GM19025 (cell line): ENCODE measurements around the gene DDAH1.

Source experiments
- ATAC-seq: cut with Tn5 transposase; IDR thresholded peaks from one replicate; pipeline ENCODE4 v1.9.1; 2021; ENCODE audit warnings: mild to moderate bottlenecking, low read depth, moderate library complexity; ENCODE audit not compliant: unreplicated experiment

Gene DDAH1

DNA sequence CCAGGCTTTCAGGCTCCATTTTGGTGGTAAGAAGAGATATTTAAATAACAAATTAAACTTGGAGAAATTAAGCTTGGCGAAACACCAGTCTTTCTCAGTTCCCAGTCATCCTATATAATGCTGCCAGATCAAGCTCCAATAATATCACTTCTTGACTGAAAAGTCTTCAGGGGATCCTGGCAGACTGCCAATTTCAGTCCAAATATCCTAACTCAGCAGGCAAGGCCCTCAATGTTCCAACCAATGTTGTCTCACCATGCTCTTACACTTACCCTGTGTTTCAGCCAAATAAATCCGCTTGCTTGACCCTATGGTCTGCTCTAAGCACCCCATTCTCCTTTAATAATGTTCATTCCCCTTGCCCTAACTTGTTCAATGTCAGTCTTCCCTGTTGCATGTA, 148.6 kb downstream of the DDAH1 start:
- ATAC-seq: no peak

DNA sequence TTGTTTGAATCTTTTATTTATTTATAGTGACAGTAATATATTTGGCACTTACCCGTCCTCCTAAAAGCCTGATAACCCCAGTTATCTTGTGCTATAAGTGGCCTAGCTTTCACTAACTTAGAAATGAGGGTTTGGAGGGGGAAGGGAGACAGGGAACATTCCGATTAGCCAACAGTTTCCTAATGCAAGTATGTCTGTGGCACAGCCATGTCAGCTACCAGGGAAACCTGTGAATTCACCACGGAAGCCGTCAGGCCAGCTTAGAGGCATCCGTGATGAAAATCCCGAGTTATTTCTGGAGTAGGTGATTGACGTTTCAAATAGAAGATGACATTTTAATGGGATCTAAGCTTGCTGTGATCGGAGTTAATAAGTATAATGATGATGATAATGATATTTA, 149.2 kb downstream of the DDAH1 start:
- ATAC-seq: no peak

DNA sequence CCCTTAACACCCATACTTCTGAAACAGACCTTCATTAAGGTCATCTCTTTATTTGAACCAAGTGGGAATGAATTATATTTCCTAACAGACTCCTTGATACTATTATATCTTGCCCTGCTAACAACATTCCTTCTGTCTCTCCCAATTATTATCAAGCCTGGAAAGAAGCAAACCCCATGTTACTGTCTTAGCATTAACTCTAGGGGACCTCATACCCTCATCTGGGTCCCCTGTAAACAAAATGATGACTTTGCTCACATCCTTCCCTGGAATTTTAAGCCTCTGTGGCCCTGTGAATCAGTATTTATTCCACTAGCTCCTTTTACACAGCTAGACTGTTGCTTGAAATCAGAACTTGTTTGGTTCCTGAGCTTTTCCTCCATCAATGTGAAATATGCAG, 150.2 kb downstream of the DDAH1 start:
- ATAC-seq: no peak

DNA sequence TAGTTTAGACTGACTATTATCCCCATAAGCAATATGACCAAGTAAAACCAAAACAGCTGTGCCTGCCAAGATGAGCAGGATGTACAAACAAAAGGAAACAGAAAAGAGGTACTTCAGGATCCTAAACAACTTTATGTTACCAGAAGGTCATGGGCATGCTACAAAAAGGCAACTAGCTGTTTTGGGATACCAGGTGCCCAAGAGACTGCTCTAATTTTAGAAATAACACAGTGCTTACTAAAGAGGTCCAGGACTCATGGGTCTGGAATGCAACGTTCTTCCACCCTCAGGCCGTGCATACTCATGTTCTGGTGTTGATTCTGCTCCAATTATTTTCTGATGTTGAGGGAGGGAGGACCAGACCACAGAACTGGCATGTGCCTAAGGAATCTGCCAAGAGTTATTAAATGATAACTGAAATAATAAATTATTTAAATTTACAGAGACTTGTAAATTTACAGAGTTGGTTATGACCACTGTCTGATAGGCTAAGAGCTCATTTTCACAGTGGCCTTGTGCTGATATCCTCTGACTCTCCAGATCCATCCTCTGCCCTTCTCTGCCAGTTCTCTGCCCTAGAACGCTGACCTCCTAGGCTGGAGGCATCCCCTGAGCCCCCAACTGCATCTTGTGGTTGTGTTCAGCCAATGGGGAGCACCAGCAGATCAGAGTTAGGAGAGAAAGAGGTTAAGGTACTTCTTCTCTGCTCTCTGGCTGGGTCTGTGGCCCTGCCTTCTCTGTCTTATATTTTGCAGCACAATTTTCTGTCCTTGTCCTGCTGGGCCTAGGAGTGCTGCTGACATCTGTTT, 150.9 kb downstream of the DDAH1 start:
- no peak for ATAC-seq

DNA sequence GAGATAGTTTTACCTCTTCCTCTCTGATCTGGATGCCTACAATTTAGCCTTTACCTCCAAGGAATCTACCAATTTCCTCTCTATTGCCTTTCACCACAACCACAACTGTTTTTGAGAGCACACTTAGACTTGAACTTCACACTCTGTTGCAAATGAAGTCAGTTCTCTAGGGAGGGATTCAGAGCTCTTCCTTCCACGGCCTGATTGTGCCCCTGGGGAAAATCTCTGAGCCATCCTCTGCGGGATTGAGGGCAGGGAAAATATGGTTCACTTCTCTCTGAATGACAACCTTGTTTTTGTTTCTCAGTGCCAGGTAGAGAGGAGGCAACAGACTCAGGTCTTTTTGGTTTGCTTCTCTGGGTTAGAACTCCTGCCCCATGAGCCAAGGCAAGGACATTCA, 153.1 kb downstream of the DDAH1 start:
- no peak for ATAC-seq

DNA sequence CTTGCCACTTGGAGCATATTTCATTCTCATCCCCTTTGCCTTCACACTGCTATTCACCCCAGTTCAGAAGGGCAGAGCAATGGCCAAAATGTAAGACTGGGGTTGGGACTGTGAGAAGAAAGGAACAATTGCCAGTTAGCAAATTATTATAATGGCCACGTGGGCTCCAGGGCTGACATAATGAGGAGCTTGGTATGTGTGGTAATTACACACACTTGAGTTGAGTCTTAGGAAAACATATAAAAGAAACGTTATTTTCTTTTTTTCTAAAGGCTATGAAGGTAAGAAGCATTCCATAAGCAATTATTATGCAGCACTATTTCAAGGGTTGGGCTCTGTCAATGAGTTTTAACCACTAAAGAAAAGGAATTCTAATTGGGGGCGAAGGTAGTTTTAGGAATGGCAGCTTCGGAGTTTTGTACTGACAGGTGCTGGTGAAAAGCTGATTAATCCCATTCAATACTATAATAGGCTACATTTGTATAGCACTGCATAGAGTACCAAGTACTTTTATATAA, 156.1 kb downstream of the DDAH1 start:
- ATAC-seq: no peak

DNA sequence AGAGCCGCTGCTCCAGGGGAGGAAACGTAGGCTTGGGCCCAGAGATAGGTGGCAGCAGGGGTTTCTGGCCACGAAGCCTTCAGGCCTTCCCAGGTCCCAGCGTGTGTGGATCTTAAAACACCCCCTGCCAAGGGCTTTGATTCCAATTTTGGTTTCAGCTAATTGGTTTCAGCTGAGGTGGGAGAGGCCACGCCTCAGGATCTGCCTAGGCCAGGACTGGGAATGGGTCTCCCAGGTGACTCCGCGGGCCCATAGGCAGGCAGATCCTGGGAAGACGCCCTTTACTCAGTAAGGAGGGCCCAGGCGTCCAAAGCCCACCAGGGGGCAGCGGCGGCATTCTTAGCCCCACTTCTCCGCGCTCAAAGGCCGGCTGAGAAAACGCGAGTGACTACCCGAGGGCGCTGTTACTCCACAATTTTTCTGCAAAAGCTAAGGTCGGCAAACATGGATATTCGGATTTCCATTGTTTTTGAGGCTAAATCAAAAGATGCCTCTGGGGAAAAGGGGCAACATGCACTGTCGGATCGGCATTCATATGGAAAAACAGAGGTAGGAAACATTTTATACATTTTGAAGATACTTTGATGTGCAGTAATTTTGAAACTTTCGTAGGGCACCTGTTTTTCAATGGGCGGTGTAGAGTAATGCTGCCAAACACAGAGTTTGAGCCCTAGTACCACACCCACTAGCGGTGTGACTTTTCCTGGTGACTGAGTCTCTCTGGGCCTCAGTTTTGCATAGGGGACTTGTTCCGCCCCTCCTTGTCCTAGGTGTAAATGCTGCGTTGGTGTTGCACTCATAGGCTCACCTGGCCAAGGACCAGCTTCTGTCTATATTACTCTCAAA, 156.7 kb downstream of the DDAH1 start:
- peak; percentile 71 for ATAC-seq

DNA sequence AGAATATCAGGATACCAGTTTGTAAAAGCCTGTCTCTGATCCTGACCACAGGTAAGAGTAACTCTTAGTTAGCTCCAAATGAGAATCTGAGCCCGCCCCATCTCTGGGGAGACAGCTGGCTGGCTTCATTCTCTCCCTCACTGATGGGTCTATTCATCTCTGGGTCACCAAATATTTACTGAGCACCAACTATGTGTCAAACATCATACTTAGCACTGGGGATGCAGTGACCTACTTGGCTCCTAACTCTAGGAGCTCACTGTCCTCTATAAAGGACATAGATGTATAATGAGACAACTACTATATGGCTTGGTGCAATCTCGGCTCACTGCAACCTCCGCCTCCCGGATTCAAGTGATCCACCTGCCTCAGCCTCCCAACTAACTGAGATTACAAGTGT, 158.7 kb downstream of the DDAH1 start:
- no peak for ATAC-seq

DNA sequence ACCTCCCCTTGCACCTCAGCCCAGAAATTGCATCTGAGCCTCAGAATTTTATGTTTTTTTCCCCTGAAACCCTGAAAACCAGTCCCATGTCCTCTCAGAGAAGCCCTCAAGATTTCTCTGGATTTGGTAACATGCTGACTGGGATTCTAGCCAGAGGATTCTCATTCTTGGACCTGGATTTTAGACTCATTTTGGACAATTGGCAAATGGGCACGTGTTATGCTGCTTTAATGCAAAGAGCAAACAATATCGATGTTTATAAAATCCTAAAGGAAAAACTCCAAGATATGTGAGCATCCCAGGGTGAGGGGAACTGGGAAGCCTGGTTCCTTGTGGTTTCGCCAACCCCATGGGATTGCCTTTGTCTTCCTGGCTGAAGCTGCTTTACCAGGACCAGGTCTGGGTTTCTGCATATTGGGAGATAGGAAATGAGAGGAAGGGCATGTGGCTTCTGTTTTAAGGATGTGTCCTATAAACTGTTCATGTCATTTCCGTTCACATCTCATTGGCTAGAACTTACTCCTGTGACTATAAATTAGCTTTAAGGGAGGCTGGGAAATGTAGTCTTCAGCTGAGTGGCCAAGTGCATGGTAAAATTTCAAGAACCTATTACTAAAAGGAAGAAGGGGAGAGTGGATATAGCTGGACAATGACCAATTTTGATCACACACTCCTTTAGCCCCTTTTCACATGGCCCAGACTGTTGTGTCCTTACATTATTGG, 161.4 kb downstream of the DDAH1 start:
- ATAC-seq: no peak

DNA sequence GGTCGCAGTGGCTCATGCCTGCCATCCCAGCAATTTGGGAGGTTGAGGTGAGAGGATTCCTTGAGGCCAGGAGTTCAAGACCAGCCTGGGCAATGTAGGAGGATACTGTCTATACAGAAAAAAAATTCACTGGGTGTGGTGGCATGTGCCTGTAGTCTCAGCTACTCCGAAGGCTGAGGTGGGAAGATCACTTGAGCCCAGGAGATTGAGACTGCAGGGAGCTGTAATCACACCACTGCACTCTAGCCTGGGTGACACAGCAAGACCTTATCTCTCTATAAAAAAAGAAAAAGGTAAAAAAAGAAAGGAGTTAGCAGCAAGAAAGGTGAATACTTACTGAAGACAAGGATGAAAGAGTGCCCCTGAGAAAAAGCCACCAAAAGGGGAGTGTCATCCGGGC, 164.8 kb downstream of the DDAH1 start:
- no peak for ATAC-seq

DNA sequence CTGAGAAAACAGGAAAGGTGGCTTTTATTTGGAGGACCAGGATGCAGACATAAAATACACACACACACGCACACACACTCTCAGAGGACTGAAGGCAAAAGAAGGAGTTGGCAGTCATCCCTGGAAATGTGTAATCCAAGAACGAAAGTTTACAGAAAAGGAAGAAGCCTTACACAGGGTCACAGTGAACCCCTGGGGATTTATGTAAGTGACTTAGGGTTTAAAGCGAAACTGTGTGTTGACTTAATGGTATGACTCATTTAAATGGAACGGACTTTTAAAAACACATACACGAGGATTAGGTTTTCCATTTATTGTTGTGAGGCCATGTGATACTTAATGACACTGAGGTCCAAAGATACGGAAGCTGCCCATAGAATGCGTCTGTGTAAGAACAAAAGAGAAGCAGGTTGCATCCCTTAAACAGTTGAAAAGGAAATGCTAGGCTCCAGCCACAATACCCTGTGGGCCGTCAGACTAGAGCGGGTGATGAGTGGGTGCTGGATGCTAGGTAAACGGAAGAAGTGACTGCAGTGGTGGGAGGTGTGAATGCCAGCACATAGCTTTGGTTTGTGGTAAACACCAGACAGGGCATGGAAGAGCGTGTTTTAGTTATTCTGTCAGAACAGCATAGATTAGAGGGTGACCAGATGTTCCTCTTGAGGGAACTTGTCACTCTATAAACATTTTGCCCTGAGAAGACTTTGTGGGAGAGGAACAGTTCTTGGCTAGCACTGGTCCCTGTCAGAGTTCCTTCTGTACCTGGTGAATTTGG, 166.9 kb downstream of the DDAH1 start:
- peak; percentile 94 for ATAC-seq

DNA sequence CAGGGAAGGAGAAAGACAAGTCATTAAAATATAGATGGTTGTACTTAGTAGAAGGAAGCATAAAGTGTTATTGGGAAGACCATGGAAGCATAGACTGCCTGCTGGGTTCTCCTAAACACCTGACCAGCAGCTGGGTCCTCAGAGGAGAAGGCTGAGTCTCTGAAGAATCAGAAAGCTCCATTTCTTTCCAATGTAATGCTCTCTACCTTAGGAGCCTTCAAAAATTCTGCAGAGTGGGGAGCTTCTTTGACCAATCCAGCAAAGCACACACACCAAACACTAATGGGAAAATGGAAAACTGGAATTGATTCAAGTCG, 167.5 kb downstream of the DDAH1 start:
- no peak for ATAC-seq

DNA sequence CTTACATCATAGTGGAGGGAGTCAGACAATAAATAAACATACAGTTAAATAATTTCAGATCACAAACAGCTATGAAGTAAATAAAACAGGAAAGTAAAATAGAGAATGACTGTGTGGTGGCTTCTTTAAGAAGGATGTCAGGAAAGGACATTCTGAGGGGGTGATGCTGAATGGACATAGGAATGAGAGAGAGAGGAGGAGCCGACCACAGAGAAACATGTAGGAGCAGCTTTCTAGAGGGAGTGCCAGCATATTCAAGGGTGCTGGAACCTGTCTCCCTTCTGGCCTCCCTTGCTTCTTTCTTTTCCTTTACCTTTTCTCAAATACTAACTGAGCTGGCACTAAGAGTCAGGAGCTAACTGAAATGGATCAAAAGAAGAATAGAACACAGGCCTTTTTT, 168.0 kb downstream of the DDAH1 start:
- ATAC-seq: no peak

DNA sequence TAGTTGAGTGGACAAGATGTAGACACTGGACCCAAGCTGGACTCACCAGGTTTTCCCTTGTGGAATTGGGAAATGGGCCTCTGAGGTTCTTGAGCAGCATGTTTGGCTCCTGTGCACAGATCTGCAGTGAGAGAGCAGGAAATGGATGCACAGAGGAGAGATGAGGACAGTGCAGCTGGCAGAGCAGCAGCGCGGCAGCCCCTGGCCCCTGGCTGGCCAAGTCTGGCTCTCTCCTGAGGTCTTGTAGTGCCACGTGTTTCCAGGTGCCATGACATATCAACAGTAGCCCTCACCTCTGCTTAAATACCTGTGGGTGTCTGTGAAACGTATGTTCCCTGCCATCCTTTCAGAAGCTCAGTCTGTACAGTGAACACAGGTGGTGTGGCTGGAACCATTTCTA, 169.3 kb downstream of the DDAH1 start:
- no peak for ATAC-seq

DNA sequence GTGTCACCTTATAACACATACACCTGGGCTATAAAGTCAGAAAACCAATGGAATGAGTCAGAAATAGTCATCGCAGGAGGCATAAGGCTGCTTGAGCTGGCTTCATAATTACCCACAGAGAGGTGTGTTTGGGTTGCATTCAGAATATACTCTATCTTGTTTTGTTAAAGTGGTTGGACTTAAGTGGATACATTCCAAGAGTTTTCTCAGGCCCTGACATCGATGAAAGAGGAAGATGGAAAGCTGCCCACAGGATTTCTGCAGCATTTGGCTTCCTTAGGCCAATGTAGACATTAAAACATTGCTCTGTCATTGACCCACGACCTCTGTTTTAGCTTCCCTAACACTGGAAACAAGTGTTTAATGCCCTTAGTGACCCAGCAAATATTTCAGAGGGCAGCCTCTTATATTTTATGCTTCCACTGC, 169.9 kb downstream of the DDAH1 start:
- ATAC-seq: no peak

DNA sequence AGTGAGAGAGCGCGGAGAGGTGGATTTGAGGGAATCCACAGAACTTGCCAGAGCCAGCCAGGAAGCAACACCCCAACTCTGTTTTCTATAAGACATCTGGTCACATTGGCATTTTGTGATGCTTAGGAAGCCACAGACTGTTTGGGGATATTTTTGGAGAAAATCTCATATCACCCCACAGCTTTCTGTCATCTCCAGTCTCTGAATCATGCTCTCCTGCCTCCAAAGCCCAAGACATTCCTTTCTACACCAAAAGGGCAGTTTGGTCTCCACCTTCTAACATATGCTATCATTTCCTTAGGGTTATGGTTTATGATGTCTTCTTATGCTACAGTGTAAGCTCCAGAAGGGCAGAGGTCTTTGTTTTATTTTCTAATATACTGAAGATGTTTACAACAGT, 174.1 kb downstream of the DDAH1 start:
- no peak for ATAC-seq

DNA sequence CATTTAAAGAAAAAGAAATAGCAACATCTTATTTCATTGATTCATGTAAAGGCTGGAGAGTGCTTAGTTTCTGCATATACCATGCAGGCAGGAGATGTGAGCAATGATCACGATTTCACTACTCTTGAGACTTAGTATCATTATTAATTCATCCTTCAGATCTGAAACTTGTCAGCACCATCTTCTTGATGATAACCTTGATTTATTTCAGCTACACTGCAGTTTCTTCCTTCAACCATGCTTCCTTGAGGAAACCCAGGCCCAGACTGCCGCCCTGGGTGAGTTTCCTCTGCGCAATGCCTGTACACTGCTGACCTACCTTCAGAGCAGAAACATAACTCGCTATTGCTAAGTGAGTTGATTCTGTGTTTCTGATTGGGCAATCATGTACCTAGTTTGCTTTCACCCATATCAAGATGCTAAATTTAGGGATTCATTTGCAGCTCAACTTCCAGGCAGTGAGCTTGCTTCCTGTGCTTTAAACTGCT, 175.1 kb downstream of the DDAH1 start:
- no peak for ATAC-seq

DNA sequence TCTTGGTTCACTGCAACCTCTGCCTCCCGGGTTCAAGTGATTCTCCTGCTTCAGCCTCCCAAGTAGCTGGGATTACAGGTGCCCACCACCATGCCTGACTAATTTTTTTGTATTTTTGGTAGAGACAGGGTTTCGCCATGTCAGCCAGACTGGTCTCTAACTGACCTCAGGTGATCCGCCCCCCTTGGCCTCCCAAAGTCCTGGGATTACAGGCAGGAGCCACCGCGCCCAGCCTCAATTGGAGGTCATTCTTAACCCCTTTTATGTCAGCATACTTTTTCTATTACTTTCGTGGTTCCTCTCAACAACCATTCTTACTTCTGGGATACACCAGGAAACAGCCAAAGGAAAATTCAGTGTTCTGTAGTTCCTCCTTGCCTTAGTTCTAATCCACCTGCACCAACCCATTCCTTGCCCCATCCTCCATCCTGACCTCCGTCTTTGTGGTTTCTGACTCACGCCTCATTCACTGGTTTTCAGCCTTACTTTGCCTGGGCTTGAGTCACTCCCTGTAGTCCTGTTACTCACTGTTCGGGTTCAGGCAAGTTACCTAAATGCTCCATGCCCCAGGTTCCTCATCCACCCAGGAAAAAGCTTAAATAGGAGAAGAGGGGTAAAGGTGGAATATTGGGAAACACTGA, 175.6 kb downstream of the DDAH1 start:
- no peak for ATAC-seq

DNA sequence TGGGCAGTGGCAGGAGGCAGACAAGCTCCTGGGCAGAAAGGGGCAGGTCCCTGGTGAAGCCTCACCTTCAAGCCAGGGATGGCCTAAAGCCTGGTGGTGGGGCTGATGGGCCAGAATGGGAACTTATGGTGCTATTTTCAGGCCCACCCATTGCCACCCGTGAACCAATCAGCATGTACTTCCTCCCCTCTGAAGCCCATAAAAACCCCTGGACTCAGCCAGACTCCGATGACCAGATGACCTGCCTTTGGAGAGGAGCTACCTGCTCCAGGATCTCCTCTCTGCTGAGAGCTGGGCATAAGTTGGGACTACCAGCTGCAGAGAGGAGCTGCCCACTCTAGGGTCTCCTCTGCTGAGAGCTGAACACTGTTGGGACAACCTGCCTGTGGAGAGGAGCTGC, 180.8 kb downstream of the DDAH1 start:
- no peak for ATAC-seq
